ENCODE results near the gene LRFN2.

LRFN2 gene

DNA sequence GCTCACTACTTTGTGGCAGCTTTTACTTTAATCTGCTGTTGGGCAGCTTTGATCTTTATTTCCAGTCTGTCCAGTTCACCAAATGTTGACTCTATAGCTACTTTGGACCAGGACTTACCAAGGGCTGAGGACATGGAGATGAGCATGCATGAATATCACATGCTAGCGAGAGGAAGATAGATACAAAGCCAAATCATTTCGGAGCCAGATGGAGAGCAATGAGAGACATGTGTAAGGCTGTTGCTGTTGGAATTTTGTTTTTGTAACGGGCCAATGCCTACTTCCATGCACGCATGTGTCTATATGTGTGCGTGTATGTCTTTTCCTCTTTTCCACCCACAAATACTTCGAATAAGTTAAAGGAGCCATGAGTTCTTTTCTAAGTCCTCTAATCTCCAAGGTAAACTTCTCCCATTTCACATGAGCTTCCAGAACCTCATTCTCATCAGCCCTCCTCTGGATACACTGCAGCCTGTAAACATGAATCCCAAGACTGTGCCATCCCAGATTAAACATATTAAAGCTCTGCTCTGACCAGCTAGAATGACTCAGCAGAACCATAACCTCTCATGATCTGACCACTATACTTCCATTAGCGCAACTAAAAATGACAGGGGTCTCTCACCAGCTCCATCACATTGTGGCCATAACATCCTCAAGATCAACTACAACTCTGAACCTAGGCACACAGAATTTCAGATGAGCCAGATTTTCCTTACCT, 160.7 kb downstream of the LRFN2 start:
- DNase-seq: no peak

DNA sequence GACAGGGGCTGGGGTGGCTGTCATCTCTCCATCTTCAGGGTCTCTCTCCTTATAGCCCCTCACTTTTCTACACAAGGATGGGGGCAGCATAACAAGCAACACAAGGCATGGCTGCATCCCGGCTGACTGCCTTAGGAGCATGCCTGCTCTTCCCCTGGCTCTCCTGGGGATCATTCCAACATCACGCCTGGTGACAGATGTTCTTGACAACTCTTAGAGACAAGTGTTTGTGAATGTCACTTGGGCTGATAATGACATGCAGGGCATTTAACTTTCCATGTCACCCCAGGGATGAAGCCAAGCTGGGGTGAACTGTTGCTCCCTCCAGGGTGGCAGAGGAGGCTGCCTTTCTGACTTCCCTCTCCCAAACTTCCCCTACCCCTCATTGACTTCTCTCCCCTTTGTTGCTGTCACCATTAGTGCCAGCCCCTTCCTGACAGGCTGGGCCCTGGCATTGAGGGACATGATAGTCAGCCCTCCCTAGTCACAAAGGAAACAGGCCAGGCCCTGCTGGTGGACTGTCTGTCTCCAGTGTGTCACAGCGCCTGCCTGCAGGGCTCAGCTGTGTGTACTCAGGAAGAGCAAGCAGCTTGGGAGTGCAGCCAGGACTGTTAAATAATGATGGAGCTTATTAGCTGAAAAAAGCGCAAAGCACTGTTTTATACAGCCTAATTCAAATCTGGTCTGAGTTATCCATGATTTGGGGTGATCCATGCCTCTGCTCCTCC, 161.8 kb downstream of the LRFN2 start:
- DNase-seq: peak; percentile 36

DNA sequence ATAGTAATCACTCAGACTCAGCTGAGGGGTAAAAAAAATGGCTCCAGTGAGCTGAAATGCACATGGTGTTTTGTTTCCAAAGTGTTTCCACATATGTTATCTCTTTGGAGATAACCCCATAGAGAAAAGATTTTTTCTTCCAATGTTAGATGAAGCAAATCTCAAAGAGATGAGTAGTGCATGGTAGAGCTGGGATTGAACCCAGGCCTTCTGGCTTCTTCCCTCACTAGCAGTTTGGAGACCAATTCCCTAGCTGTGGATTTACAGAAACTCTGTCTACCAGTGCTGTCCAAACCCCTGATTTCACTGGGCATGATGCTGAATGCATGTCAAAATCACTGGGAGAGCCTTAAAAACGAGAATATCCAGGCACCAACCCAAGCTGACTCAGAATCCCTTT, 165.1 kb downstream of the LRFN2 start:
- no peak for DNase-seq

DNA sequence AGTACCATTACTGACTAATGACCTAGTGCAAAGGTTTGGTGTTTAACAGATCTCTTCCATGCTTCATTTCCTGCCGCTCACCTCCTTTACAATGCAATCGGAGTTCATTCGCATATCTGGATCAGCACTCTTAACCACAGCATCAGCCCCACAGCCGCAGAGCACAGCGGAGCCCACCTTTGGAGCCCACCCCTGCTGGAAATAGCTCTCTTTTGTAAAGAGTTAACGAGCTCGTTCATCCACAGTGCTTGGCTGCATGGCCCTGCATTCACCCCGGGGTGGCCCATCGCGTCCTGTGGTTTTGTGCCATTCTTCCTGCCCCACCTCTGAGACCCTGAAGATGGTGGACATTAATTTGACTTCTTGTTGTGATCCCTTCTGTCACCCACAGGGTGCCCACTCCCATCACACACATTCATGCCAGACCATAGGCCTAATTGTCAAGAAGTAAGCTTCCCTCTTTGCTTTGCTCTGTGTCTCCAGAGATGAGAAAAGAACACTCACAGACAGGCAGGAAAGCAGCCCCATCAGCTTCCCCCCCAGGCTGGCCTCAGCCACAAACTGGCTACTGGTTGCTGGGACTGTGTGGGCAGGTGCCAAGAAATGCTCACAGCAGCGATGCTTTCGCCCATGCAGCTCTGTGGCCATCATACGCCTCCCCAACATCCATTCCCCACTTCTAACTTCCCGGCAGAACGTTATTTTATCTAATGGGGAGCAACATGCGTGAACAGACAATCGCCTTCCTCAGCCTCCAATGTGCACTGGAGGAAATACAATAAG, 167.0 kb downstream of the LRFN2 start:
- DNase-seq: peak; percentile 34

DNA sequence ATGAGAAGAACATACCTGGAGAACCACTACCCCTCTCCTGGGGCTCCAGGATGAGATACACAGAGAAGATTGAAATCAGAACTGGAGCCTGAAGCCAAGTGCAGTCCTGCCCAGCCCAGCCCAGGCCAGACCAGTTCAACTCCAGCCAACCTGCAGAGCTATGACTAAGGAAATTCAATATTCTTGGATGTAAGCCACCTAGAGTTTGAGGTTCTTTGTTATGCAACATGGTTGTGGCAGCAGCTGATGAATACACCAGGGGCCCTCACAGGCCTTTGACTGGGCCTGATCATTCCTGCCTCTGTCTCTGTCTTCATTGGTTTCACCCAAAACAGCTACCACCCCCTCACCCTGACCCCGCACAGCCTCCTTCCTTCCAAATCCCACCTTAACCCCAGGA, 167.8 kb downstream of the LRFN2 start:
- no peak for DNase-seq

DNA sequence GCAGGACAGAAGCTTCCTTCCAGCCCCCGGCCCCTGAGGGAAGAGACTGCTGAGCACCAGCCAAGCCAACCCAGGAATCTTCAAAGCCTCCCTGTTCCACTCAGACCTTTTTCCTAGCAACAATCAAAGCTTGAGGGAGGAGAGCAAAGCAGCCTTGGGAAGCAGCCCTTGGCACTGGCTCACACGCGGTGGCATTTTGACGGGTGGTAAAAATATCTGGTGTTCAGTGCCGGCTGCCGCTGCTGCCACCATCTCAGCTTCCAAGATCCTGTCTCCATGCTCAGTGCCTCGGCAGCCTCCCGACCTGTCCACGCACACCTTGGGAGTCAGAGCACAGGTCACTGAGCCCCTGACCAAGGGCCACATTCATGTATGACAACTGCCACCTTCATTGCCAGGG, 170.1 kb downstream of the LRFN2 start:
- no peak for DNase-seq

DNA sequence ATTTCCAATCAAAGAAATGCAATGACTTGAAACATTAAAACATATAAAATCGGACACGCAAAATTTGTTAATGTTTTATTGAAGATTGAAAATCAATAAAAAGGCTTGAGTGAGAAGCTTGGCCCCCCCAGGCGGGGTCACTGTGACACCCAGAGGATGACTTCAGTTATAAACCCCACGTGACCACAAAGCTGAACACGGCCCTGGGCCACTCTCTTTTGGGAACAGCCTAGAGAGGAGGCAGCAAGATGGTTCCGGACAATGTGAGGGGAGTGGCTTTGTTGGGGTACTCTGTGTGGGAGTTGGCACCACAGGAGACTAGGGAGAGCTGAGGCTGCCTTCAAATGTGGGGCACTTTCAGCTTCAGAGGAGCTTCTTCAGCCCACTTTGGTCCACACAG, 172.5 kb downstream of the LRFN2 start:
- DNase-seq: no peak

DNA sequence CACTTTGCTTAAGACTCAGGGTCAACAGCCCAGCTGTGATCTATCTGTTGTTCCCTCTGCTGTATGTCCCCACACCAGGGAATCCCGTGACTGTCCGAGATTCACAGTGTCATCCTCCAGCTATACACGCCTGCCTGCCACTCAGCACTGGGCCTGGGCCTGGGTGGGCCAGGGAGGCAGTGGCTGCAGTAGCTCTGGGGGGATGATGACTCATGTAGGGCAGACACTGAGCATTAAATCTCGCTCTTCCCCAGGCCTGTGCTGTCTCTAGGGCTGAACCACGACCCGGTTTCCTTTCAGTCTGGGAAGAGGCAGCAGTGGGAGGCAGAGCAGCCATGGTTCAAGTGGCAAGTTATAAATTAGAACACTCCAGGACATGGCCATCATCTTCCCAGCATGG, 173.9 kb downstream of the LRFN2 start:
- DNase-seq: no peak

DNA sequence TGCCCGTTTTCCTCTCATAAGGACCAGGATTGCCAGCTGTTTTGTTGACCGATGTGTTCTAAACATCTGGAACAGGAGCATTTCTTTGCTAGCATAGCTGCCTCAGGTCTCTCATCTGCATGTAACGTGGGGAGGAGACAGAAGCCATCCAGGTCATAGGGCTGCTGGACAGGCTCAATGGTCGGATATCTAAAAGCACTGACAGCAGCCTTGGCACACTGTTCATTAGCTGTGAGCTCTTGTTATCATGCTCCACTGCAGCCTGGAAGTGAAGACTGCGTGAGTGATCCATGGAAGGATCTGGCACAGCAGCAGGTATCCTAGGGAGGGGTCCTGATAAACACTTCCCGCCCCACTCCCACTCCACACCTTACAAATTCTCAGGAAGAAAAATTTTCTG, 175.3 kb downstream of the LRFN2 start:
- DNase-seq: no peak

DNA sequence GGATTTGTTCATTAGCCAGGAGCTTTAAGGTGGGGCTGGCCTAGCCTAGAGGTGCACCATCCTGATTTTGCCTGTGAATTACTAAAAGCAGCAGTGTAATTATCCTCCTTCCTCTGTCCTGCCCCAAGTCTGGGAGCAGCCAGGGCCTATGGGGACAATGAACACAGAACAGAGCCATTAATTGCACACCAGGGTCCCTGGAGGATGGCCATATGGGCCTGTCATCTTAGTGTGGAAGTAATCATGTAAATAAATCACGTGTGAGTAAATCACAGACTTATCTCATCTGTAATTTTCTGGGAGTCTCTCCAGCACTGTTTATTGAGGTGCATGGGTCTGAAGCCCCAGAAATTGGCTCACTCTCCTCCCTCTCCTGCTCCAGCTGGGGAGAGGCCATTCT, 176.3 kb downstream of the LRFN2 start:
- peak; percentile 47 for DNase-seq

DNA sequence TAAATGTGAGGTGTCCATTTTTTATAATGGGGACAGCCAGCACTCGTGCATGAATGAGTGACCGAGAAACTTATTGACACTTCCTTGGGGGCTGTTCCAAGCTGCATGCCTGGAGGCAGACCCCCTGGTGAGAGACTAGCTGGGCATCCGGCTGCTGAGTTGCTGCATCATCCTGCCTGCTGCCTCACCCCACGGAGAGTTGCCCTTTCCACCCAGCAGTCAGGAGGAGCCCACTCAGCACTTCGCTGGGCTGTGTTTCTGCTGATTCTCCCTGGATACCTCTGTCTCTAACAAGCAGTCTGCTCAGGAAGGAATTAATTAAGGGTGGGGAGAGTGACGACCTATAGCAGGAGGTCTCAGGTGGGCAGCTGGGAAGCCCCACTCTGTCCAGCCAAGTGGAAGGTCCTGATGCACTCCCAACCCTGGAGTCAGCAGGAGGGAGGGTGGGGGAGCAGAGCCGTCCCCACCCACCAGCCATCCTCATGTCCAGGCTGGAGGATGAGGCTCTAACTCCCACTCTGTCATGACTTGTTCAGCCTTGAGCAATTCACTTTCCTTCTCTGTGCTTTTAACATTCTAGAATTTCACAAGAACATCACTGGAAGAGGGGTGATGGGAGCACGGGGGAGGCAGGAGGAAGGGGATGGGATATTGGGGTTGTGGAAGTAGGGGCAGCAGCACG, 177.3 kb downstream of the LRFN2 start:
- peak; percentile 56 for DNase-seq

DNA sequence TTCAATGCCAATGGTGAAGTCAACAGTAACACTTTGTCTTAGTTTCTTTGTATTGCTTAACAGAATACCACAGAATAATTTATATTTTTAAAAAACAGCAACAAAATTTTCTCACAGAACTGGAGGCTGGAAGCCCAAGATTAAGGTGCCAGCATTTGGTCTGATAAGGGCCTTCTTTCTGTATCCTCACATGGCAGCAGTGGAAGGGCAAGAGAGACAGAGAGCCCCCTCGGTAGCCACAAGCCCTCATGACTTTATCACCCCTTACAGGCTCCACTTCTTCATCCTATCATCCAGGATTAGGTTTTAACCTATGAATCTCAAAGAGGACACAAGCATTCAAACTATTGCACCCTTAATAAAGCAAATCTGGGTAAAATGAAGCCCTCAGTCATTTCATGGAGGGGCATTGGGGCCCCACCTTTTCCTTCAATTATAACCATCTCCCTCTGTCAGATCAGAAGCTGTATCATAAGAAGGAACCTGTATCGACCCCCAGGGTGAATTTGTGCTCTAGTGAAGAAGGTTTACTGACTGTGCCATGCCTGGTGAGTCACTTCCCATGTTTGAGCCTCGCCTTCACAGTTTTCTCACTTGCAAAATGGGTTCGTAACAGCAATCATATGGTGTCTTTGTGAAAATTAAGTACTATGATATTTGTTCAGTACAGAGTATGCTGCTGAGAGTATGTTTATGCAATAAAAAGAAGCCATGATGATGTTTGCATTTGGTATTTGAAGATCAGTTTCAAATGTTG, 178.2 kb downstream of the LRFN2 start:
- DNase-seq: no peak

DNA sequence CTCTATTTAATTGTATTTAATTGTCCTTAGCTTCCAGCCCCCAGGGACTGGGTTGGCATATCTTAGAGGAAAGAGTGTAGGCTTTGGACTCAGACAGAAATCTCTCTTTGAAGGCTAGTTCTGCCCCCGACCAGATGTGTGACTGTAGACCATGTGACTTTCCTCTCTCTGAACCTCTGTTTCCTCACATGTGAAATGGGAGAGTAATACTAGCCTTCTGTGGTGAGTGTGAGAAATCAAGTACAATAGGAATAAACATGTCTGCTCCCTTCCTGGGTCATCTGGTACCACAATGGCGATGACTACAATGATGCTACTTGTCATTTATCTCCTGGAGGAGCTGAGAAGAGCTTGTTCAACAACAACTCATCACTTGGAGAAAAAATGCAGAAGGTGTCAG, 179.9 kb downstream of the LRFN2 start:
- DNase-seq: no peak

DNA sequence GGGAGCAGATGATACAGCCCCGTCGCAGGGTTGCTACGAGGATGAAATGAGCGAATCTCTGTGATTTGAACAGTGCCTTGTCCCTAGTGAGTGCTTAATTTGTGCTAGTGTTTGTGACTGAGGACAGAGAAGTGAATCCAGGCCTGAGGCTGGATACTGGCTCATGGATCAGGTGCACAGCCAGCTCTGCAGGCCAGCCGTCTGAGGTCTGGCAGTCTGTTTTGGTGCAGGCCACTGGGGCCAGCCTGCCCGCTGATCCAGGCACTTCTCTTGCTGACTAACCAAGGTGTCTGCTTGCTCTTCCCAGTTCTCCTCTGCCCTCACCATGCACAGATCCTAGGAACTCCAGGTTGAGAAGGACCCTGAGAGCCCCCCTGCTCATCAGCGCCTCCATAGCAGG, 181.0 kb downstream of the LRFN2 start:
- no peak for DNase-seq

DNA sequence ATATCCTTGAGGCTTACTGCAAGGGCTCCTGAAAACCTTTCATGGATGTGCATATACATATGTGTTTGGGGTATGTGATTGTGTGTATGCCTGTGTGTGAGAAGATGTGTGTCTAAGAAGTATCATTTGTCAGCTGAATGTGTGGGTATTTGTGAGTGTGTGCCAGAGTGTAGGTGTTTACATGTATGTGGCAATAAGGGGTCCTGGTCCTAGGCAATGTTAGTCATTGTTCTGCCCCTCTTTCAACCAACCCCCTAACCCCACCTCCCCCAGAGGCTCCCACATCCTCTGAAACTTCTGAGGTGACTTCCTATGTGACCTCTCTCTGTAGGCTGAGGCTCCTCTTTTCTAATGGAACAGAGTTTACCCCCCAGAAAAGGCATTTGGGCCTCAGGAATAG, 186.4 kb downstream of the LRFN2 start:
- no peak for DNase-seq

DNA sequence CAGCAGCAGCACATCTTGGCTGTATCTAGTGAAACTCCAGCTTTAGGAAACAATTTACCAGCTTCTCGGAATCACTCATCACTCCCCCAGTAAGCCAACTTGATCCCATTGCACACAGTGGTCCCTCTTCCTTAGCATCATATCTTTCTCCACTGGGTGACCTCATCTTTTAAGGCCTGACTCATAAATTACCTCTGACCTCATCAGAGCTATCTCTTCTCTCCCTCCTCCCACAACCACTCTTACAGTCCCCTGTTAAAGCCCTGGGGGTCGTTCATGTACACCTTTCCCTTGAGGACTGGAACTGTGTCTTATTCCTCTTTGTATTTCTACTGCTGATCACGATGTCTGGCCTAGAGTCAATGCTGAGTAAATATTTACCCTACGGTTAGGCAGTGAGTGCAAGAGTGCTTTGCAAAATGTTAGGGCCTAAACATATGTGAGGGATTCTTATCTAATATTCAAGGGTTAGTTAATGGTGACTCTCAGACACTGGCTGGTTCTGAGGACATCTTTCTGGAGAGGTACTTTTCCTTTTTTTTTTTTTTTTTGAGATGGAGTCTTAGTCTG, 187.2 kb downstream of the LRFN2 start:
- no peak for DNase-seq

DNA sequence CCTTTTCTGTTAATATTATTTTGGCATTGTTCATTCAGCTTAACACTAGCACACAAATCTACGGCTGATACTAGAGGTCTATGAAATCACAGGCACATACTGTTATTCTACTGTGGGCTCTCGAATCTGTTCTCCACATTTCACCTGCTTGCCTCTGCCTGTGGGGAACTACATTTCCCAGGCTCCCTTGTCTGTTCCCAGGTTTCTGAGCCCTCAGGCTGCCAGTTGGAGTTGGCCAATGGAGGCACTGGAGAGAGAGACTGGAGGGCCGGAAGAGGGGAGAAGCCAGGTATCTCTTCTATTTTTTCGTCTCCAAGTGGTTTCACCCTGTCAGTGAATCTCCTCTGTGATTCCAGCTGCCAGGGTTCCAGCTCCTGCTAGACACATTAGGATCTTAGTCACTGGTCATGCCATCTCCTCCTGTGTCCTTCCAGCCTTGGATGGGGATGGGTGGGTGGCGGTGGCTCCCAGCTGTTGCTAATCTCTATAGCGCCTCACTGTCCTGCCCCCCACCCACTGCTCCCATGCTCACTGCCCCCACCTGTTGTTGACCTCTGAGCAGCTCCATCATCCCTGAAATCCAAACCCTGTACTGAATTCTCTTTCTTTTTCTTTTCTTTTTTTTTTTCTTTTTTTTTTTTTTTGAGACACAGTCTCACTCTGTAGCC, 188.2 kb downstream of the LRFN2 start:
- no peak for DNase-seq

DNA sequence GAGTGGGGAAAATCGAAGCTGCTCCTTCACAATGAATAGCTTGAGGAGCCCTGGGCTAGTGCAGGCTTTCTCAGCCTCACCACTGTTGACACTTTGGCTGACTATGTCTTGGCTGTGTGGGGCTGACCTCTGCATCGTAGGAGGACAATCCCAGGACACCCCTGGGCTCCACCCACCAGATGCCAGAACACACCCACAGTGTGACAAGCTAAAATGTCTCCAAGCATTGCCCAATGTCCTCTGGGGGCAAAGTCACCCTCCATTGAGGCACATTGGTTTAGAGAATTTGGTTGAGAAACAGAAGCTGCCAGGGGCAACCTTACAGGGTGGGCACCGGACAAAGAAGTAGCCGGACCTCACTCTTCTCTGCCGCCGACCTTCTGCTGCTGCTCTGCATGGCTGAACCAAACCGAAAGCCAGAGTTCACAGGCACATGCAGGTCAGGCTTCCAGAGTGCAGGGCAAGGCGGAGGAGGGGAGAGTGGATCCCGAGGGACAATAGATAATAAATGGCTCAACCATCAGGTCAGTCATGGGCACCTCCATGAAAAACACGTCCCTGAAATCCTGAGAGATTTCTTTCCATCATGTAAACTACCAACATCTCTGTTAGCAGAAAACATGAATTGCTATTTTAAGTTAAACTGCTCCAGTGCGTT, 189.0 kb downstream of the LRFN2 start:
- no peak for DNase-seq

DNA sequence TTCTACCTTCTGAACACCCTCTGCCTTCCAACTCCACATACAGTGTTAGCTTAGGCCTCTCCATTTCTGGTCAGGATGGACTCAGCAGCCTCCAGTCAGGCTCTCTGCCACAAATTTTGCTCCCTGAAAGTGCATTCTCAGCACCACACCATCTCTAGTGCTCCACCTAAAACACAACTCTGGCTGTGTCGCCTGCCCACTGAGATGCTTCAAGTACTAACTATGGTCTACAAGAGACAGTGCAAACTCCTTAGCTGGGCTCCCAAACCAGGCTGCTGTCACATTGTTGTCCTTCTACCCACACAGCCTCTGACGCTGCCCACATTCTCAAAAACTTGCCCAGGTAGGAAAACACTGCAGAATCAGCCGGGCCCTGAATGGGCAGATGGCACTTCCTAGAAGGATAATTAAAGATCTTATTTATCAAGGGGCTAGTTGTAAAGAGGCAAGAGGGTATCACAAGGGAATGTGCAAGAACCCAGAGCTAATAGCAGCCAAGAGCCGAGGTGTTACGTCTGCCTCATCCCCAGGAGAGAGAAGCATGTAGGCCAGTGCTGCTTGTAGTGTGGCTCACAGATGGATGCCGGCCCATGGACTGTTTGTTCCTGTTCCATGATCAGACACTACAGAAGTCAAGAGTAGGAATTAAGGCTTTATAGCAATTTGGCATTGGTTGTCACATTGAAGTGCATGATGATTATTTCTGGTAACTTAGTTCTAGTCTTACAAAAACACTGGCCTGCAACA, 189.7 kb downstream of the LRFN2 start:
- no peak for DNase-seq

DNA sequence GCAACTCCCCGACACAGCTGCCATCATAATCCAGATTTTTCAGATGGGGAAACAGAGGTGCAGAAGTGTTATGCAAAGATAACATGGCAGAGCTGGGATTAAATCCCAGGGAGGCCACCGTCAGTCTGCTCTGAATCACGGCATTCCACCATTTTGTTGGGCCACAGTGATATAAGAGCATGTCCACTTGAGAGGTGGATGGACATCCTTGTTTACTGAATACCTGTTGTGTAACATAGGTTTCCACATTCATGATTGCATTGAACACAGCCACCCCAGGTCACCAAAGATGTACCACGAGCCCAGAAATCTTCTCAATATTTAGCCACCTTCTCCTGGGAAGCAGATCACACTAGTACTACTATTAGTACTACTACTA, 191.5 kb downstream of the LRFN2 start:
- DNase-seq: no peak

Measured in retina (tissue), 1 donor.